ENCODE data around the gene C10orf90. TPM values are rescaled to one million over a fixed set of nuclear protein-coding genes. Genes with fewer than 3 reads are reported as not detected.
"Not testable (repeated sequence)": the region's sequence is repeated elsewhere in the genome, so short reads cannot be mapped to it uniquely, and the experiment has no call there.

C10orf90 gene
- total RNA-seq, 1 experiment from 2014 or later, result not detected

DNA sequence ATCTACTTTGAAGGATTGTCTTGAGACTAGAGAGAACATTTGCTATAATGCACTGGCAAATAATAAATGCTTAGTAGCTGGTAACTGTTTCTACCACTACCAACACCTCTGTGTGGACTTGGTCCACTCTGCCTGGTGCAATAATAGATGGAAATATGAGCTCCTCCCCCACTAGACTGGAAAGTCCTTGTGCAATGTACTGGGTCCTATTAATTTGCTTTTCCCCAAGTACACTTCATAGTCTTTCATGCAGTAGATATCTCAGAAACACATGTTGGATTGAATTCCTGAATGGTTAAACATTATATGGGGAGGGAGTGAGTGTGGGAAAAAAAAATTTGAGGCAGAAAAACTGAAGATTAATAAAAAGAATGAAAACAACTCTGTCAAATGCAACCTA is 119.3 kb downstream of the C10orf90 start:
- no peaks in the 10 kb centered on the region for H3K79me2 ChIP-seq (ENCODE audit: insufficient read depth, low read length)
- Mint-ChIP-seq H3K27me3 (ENCODE audit: low read depth) (no peaks in the 10 kb centered on the region), H3K27ac (no peak overlapping the region), H3K9me3 (no peaks in the 10 kb centered on the region; a peak in 1 of 5 replicates), H3K36me3 (ENCODE audit: insufficient read depth in 1 of 3, low read depth in 3 of 3) (no peaks in the 10 kb centered on the region), H3K4me1 (peaks cover 12 to 15% of the 10 kb centered on the region in 2 experiments), H3K4me3 (no peak overlapping the region)
- no peak overlapping the region for H2AFZ ChIP-seq (ENCODE audit: low read length)
- peaks cover 4% of the 10 kb centered on the region; the same call in 1 of the 2 replicates for H3K4me1 ChIP-seq (ENCODE audit: insufficient read depth, low read length)
- no peak overlapping the region for H3K14ac ChIP-seq (ENCODE audit: insufficient read depth, low read length)
- no peak overlapping the region for H4K8ac ChIP-seq (replicated peaks; ENCODE audit: insufficient read length, low read depth, low read length)
- H2BK5ac ChIP-seq (ENCODE audit: insufficient read length, low read length), result no peak overlapping the region
- no peaks in the 10 kb centered on the region for H3K79me1 ChIP-seq (ENCODE audit: insufficient read depth, low read depth, low read length, poor library complexity, severe bottlenecking)
- no peak overlapping the region for H3T11ph ChIP-seq (ENCODE audit: low read length)
- TF ChIP-seq, protein P1, sequence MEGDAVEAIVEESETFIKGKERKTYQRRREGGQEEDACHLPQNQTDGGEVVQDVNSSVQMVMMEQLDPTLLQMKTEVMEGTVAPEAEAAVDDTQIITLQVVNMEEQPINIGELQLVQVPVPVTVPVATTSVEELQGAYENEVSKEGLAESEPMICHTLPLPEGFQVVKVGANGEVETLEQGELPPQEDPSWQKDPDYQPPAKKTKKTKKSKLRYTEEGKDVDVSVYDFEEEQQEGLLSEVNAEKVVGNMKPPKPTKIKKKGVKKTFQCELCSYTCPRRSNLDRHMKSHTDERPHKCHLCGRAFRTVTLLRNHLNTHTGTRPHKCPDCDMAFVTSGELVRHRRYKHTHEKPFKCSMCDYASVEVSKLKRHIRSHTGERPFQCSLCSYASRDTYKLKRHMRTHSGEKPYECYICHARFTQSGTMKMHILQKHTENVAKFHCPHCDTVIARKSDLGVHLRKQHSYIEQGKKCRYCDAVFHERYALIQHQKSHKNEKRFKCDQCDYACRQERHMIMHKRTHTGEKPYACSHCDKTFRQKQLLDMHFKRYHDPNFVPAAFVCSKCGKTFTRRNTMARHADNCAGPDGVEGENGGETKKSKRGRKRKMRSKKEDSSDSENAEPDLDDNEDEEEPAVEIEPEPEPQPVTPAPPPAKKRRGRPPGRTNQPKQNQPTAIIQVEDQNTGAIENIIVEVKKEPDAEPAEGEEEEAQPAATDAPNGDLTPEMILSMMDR (conservative IDR thresholded peaks at IDR 0.05), result no peak
- H3K56ac ChIP-seq (ENCODE audit: insufficient read length, low read depth, low read length), result no peak overlapping the region
- H2BK20ac ChIP-seq (ENCODE audit: low read depth, low read length, poor library complexity, severe bottlenecking), result no peak overlapping the region
- no peak overlapping the region for H2BK120ac ChIP-seq (ENCODE audit: low read depth, low read length, poor library complexity, severe bottlenecking)
- H3K4ac ChIP-seq (ENCODE audit: low read depth, low read length), result no peak overlapping the region
- no peak overlapping the region for H2AK5ac ChIP-seq (ENCODE audit: insufficient read length, low read length)
- DNase-seq, result no peak
- no peak overlapping the region for H4K5ac ChIP-seq (ENCODE audit: insufficient read length, low read depth, low read length)
- H3K9ac ChIP-seq (ENCODE audit: extremely low read depth, insufficient read length, low read length), result no peak overlapping the region
- H2BK15ac ChIP-seq (ENCODE audit: low read depth, low read length), result no peak overlapping the region
- H3K4me2 ChIP-seq (ENCODE audit: insufficient read depth, insufficient read length, low read length), result no peak overlapping the region
- no peaks in the 10 kb centered on the region for H3K23me2 ChIP-seq (ENCODE audit: insufficient read length, low read depth, low read length, poor library complexity, severe bottlenecking)
- no peaks in the 10 kb centered on the region for H3K27me3 ChIP-seq (ENCODE audit: insufficient read depth, low read length)
- H4K20me1 ChIP-seq (ENCODE audit: control insufficient read depth, insufficient read depth, insufficient read length), result no peaks in the 10 kb centered on the region
- H2BK12ac ChIP-seq (ENCODE audit: insufficient read length, low read depth, low read length), result no peak overlapping the region
- no peak overlapping the region for H3K23ac ChIP-seq (ENCODE audit: insufficient read length, low read depth, low read length)
- H3K9me3 ChIP-seq (ENCODE audit: control insufficient read depth, low read depth, low read length), result no peaks in the 10 kb centered on the region
- H3K18ac ChIP-seq (ENCODE audit: insufficient read length, low read depth, low read length), result no peak overlapping the region
- no peak overlapping the region for H3K27ac ChIP-seq (ENCODE audit: insufficient read length, low read depth, low read length)
- no peak overlapping the region for H4K91ac ChIP-seq (ENCODE audit: insufficient read length, low read depth, low read length)

DNA sequence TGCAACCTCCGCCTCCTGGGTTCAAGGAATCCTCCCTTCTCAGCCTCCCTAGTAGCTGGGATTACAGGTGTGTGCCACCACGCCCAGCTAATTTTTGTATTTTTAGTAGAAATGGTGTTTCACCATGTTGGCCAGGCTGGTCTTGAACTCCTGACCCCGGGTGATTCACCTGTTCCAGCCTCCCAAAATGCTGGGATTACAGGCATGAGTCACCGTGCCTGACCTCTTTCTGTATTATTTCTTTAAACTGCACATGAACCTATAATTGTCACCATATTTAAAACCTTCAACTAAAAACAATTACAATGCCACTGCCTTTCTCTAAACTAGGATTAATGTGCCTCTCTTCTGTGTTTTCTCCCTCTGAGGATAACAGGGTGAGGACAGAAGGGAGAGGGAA is 119.9 kb downstream of the C10orf90 start:
- H2AFZ ChIP-seq (ENCODE audit: low read length); H3K4me2 ChIP-seq (ENCODE audit: insufficient read depth, insufficient read length, low read length); H2BK20ac ChIP-seq (ENCODE audit: low read depth, low read length, poor library complexity, severe bottlenecking); H3K18ac ChIP-seq (ENCODE audit: insufficient read length, low read depth, low read length); H3K56ac ChIP-seq (ENCODE audit: insufficient read length, low read depth, low read length); H3K27me3 ChIP-seq (ENCODE audit: insufficient read depth, low read length); H3K27me3 Mint-ChIP-seq (ENCODE audit: low read depth); H3K79me1 ChIP-seq (ENCODE audit: insufficient read depth, low read depth, low read length, poor library complexity, severe bottlenecking); H3K23me2 ChIP-seq (ENCODE audit: insufficient read length, low read depth, low read length, poor library complexity, severe bottlenecking); H3K79me2 ChIP-seq (ENCODE audit: insufficient read depth, low read length); H2BK12ac ChIP-seq (ENCODE audit: insufficient read length, low read depth, low read length); H3K36me3 Mint-ChIP-seq (ENCODE audit: insufficient read depth in 1 of 3, low read depth in 3 of 3); DNase-seq; H3K9ac ChIP-seq (ENCODE audit: extremely low read depth, insufficient read length, low read length); H3K14ac ChIP-seq (ENCODE audit: insufficient read depth, low read length); H3K23ac ChIP-seq (ENCODE audit: insufficient read length, low read depth, low read length); H4K5ac ChIP-seq (ENCODE audit: insufficient read length, low read depth, low read length); H4K8ac ChIP-seq (replicated peaks; ENCODE audit: insufficient read length, low read depth, low read length); H3T11ph ChIP-seq (ENCODE audit: low read length); H4K20me1 ChIP-seq (ENCODE audit: control insufficient read depth, insufficient read depth, insufficient read length); H3K4ac ChIP-seq (ENCODE audit: low read depth, low read length); H3K4me3 Mint-ChIP-seq; H2BK15ac ChIP-seq (ENCODE audit: low read depth, low read length); H2BK5ac ChIP-seq (ENCODE audit: insufficient read length, low read length); H3K9me3 Mint-ChIP-seq; H2BK120ac ChIP-seq (ENCODE audit: low read depth, low read length, poor library complexity, severe bottlenecking); H3K27ac Mint-ChIP-seq; H3K4me1 ChIP-seq (ENCODE audit: insufficient read depth, low read length); H2AK5ac ChIP-seq (ENCODE audit: insufficient read length, low read length); H3K27ac ChIP-seq (ENCODE audit: insufficient read length, low read depth, low read length); H4K91ac ChIP-seq (ENCODE audit: insufficient read length, low read depth, low read length); H3K9me3 ChIP-seq (ENCODE audit: control insufficient read depth, low read depth, low read length): not testable (repeated sequence)
- WGBS (ENCODE audit: extremely low coverage, insufficient read length, low lambda C conversion rate), result no CpG with 5 or more reads among the region's 4 CpGs
- H3K4me1 Mint-ChIP-seq, result peaks cover 15 to 18% of the 10 kb centered on the region in 2 experiments

All from H9 (cell line).